Renal pelvis (tissue), 4 donors: ENCODE measurements around the gene MAPKBP1. TPM values are rescaled to one million over a fixed set of nuclear protein-coding genes. Genes with fewer than 3 reads are reported as not detected.

Source experiments
- DNase-seq: peaks from one replicate; pipeline ENCODE4 v3.0.0-alpha.2; 2013
- polyA plus RNA-seq, 3 donors: library from polyadenylated mRNA; unstranded; fragments of 120-200 nt; gene quantifications; one replicate each; pipeline ENCODE4 v1.2.1, GENCODE V29; 2013; ENCODE audit not compliant: insufficient read length in 3 of 3

Gene MAPKBP1
- polyA plus RNA-seq, 3 donors: 11.7 to 19.8 (median 19.2) TPM

DNA sequence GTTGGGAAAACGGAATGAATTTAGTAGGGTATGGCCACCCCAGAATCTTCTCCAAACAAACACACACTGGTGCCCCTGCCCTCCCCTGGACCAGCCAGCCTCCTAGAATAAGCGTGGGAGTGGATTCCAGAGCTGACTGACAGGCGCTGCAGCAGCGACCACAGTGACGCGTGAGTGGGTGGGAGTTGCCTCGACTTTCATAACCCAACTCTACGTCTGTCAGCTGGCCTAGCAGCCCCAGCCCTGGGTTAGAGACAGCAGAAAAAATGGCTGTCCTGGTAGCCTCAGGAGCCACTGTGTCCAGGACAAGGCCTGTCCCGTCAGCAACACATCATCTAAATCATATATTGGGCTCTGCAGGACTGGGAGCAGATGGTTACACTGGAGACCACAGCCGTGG is 74.3 kb downstream of the MAPKBP1 start:
- no peak for DNase-seq

DNA sequence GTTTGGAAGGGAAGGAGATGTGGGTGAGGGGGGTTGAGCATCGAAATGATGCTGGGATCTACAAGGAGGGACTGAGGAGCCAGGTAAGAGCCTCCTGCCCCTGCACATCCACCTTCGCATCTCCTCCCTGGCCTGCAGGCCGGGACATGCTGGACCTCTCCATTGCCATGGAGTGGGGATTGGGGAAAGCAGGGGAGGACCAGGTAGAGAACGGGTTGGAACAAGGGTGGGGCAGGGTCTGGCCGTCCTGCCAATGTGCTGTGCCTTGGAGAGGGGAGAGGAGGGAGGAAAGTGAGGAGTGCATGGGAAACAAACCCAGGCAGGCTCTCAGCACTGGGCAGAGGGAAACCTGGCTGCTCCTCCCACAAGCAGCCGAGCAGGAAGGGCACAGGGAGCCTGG is 74.9 kb downstream of the MAPKBP1 start:
- no peak for DNase-seq

DNA sequence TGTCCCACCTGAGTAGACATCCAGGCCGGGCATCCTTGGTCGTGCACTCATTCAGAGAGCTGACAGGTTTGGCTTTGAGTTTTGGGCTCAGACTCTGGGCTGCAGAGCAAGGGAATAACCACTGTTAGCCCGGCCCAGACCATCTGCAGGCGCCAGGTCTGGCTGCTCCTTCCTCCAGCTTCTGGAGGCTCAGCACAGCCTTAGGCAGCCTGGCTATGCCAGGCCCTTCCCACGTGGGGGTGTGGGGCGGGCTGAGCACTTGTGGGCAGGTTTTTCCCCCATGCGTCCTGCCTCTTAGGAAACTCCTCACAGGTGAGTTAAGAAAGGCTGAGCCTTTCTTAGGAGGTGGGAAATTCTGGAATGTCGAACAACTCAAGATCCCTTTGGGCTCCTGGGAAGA is 75.6 kb downstream of the MAPKBP1 start:
- no peak for DNase-seq

DNA sequence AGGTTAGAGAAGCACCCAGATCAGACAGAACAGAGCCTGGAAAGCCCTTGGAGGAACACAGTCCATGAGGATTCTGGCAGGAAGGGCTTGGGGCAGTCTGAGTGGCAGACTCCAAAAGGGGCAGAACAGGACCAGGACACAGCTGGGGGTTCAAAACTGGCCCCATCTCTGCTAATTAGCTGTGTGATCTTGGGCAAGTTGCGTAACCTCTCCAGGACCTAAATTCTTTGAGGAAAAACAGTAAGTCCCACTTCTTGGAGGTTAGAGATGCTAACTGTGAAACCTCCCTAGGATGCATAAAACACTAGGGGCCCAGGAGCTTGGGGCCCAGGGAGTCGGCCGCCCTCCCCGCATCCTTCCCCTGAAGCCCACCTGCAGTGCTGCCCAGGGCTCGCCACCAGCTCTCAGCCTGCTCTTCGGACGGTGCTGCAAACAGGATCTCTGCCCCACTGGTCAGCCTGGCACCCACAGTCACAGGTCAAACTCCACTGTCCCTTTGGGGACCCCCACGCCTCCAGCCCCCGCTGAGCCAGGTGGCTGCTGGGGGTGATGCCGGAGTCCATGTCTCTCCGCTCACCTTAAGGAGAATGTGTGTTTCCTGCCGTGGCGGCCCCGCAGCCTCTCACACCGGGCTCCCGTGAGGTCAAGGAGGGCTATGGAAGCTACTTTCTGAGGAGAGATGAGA is 76.3 kb downstream of the MAPKBP1 start:
- no peak for DNase-seq

DNA sequence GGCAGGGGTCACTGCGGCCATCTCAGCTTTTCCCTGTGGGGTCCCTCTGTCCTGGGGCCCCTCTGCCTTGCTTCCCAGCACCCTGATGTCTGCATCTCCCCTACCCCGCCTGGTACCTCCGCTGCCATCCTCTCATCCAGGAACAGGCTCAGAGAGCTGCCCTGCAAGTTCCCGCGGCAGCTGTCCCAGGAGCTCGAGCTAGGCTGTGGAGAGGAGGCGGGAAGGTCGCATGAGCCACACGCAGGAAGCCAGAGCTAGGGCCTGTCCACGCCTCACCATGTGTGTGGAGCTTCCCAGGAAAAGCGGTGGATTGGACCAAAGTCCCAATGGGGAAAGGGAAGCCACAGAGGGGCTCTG is 76.9 kb downstream of the MAPKBP1 start:
- DNase-seq: no peak

DNA sequence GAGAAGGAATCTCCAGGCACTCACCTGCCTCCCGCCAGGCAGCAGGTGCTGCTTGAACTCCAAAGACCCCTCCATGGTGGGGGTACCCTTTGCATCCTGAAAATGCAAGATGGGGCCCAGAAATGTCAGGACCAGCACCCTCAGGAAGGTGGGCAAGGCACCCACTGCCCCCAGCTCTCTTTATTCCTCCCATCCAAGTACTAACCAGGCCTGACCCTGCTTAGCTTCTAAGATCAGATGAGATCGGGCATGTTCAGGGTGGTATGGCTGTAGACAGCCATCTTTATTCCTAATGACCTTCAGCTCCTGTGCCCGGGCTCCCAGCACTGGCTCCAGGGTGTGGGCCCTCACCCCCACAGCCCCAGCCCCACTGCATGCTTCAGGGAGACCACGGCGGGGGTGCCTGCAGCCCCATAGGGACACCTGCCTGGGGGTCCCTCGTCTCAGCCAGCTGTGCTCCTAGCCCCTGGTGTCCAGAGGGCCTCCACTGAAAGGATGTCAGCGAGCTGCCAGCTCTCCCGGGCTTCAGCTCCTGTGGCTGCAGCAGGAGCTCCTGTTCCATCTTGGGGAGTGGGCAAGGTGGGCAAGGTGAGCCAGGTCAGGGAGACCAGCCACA is 77.6 kb downstream of the MAPKBP1 start:
- DNase-seq: no peak

DNA sequence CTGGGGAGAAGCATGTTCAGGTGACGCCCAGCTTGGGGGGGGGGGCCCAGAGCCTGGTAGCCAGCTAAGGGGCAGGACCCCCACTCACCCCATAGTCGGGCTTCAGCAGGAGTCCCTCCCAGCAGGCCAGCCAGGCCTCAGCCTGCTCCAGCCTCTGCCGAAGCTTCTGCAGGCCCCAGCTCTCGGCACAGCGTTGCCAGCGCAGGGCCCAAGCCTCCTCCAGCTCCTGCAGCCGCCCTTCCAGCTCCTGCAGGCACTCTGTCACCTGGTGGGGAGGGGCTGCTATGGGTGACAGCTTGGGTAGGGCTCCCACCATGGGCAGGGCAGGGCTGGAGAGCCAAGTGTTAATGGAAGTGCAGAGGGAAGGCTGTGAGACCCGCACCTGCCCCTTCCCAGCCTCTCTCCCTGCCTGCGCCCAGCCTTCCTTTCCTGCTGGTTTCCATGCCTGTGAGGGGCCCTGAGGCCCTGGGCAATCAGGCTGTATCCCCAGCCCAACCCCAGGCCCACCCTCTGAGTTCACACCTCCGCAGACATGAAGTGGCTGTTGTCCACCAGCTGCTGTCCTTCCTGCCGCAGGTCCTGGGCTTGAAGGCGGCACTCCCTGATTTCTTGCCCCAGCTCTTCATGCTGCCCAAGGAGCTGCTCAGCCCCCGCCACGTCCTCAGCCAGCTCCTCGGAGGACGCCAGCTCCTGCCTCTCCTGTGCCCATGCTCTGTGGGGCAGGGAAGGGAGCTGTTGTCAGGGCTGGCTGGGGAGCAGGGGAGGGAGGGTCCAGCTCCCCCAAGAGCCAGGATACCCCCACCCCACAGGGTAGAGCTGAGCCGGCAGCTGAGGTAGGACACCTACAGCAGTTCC is 78.7 kb downstream of the MAPKBP1 start:
- no peak for DNase-seq

DNA sequence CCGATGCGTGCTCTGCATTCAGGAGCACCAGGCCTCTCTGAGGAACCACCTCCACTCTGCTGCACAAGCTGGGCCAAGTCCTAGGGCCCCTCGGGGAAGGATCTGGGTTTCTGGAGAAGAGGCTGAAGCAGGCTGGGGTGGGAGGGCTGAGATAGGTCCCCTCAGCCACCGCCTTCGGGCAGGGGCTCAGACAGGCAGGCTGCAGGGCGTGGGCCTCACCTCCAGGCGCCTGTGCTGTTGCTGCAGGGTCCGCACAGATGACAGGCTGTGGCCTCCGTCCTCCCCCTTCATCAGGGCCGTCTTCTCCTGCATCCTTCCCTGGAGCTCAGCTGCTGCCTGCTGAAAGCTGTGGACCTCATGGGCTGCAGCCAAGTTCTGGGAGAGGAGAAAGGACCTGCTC is 79.5 kb downstream of the MAPKBP1 start:
- DNase-seq: no peak

DNA sequence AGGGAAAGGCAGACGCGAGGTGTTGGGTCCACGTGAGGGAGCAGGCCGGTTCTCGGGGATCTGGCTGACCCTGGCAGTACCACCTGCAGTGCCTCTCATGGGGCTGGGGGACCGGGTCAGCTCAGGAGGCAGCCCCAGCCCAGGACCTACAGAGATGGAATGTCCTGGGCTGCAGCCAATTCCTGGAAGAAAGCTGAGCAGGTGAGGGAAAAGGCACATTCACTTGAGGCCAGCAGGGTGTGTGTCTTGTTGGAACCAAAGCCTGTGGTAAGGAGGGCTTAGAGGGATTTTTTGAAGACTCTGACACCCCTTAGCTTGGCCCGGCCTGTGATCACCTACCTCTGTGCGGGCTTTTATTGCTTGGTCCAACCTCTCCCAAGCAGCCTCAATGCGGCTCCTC is 80.2 kb downstream of the MAPKBP1 start:
- DNase-seq: no peak

DNA sequence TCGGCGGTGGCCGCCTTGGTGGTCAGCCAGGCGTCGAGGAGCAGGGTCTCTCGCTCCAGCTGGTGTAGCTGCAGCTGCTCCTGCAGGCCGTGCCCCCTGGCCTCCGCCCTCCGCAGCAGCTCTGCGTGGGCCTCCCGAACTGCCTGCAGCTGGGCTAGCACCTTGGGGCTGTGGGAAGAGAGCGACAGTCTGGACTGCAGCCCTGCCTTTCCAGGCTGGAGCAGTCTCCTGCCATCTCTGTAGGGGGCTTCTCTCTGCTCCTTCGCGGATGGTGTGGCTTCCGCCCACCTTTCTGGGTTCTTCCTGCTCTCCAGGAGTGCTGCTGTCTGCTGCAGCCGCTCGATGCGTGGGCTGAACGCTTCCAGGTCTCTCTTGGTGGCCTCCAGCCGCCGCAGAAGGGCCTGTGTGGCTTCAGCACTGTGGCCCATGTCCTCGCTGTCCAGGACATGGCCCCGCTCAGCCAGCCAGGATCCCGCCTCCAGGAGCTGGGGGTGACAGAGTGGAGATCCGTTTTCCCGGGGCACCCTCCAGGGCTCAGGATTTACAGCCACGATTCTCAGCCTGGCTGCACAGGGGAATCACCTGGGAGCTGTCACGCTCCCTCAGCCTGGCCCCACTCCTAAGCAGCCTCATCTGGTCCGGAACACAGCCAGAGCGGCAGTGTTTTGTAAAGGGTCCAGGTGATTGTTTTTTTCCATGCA is 81.1 kb downstream of the MAPKBP1 start:
- DNase-seq: peak; percentile 62

DNA sequence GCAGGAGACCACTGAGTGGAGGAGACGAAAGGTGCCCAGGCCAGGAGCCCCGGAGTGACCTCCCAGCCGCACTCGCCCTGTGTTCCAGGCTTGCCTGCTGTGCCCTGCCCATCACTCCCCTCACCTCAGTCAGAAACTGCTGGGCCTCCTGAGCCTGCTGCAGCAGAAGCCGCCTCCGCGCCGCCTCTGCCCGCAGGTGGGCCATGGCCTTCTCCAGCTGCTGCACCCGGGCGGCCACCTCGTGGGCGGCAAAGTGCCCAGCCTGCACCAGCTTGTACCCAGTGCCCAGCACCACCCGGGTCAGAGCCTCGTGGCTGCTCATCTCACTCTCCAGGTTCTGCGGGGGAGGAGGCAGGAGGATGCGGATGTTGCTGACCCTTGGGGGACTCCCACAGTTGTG is 82.0 kb downstream of the MAPKBP1 start:
- no peak for DNase-seq

DNA sequence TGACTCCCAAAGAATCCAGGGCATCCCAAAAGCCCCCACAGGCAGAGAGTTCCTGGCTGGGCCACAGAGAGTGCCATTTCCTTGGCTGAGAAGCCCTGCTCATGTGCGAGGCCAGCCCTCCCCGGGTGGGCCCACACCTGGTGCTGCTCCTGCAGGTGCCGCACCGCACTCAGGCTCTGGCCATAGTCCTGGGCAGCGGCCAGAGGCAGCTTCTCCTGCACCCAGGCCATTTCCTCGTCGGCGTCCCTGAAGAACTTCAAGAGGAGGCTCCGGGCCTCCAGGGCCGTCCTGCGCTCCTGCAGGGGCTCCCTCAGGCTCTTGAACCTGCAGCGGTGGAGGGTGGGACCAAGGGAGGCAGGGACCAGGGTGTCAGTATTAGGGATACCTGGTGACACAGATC is 82.4 kb downstream of the MAPKBP1 start:
- DNase-seq: no peak

DNA sequence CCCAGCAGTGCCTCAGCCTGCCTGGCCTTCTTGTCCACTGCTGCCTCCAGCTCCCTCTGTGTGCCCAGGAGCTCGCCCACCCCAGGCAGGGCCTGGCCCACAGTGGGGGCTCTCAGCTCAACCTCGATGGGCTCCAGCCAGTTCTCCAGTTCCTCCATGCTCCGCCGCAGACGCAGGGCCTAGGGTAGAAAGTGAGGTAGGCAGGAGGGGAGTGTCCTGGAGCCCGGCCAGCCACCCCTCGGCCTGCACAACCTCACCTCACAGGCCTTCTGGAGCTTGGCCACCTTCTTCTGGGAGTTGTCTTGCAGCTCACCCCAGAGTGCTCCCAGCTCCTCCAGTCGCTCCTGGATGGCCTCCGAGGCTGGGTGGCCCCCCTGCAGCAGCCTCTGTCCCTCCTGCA is 83.0 kb downstream of the MAPKBP1 start:
- DNase-seq: no peak

DNA sequence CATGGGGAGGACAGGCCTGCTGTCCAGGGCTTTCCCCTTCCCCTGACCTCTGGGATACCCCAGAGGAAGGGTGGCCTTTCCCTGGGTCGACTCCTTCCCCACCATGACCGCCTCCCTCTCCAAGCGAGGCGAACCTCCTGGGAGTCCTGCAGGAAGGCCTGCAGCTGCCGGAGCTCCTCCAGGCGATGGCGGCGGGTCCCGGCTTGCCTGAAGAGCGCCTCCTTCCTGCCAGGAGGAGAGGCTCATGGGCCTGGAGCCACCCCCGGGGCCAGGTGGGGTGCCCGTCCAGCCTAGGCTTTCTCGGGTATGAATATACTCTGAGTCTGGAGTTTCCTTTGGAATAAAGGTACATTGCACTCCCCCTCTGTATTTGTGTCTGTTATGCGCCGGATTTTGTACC is 84.5 kb downstream of the MAPKBP1 start:
- no peak for DNase-seq

DNA sequence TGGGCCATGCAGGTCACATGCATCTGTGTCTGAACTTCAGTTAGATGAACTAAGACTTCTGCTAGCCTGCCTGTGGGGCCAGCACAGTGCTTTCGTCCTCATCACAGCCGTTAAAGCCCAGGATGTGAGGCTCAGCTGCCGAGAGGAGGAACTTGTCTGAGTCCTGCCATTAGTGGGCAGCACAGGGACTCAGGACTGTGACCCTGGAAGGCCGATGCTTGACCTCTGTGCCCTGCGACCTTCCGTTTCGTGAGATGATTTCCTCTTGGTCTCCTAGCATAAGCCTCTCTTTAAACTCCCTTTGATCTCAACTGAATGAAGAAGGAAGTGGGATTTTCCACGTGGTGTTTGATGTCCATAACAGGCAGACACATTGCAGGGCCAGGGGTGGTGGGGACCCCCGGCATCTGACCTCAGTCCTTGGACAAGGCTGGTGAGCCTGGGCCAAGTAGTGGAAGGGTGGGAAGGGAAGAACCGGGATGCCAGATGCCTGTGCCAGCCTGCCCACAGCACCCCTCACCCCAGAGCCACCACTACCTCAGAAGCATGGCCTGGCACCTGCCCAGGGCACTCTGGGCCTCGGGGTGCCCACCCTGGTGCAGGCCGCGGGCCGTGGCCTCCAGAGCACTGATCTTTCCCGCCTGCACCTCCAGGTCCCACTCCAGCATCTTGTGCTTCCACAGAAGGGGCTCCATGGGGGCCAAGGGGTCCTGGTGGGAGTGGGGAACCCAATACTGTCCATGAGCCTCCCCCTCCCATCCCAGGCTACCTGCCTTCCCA is 86.0 kb downstream of the MAPKBP1 start:
- DNase-seq: no peak

DNA sequence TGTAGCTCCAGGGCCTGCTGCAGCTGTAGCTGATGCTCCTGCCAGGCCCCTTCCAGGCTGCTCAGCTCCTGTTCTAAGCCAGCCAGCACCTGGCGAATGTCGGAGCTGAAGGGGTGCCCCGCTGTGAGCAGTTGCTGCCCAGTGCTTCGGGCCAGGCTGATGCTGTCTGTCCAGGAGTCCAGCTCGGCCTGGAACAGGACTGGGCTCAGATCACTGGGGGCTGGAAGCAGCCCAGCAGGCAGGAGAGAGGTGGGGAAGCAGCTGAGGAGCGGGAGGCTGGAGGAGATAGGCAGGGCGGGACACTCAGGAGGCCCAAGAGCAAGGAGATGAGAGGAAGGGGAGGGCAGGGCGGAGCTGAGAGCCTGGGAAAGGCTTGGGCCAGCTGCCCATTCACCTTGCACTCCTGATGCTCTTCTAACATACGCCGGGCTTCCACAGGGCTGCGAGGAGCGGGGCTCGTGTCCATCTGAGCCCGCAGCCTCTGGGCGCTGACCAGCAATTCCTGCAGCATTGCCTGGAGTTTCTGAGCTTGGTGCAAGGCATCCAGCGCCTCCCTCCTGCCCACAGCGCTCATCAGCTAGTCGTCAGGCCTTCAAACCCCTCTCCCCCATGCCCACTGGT is 87.6 kb downstream of the MAPKBP1 start:
- no peak for DNase-seq

DNA sequence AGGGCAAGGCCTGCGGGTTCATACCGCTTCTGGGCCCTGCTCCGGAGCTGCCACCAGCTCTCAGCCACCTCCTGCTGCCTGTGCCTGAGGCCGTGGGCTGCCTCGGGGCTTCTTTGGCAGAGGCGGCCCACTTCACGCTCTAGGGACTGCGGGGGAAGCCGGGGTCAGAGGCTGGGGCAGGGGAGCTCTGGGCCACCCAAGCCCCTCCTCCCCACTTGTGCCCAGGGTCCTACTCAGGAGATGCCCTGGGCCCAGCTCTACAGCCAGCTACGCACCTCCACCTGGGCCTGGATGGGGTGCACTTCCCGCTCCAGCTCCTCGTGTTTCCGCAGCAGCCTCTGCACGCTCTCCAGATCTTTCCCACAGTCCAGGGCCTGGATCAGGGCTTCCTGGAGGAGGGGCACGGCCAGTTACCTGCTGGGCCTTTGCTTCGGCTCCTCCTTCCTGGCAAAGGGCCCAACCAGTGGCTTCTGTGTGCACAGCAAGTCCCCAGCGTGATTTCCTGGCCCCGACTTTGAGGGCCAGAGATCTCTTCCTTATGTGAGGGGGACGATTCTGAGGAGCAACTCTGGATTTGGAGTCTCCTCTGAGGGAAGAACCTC is 88.3 kb downstream of the MAPKBP1 start:
- no peak for DNase-seq

DNA sequence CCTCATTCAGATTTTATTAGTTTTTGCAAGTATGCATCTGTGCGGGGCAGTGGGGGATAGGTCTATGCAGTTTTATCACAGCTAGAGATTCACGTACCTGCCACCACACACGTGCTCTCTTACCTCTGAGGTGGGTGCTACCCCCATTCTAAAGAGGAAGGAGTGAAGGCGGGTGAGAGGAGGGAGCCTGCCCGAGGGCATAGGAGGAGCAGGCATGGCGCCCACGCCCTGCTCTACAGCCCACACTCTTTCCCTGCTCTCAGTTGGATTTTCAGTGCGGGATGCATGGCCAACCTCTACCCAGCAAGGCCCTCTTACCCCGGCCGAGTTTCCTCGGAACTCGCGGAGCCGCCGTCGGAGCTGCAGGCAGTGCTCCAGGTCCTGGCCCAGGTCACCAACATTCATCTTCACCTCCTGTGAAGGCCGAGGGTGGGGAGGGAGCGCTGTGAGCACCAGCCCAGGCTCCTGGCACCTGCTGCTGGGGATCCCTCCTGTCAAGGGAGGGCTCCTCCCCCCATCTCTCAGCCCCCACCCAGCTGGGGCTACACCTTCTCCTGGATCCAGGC is 91.3 kb downstream of the MAPKBP1 start:
- DNase-seq: no peak

DNA sequence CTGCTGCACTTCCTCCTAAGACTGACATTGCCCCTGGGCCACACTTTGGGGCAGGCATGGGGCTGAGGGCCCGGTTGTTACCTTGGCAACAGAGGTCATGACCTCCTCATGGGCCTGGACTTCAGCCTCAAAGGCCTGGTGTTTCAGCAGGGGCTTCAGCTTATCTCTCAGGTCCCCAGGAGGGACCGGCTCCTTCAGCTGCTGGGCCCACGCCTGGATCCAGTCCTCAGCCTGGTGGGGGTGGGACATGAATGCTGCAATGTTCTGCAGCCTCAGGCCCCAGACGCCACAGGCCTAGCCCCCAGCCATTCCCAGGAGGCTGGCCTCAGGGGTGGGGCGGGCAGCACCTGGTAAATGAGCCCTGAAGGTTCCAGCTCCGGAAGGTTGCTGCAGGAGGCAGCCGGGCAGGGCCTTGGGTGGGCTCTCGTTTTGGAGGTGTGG is 92.0 kb downstream of the MAPKBP1 start:
- no peak for DNase-seq

DNA sequence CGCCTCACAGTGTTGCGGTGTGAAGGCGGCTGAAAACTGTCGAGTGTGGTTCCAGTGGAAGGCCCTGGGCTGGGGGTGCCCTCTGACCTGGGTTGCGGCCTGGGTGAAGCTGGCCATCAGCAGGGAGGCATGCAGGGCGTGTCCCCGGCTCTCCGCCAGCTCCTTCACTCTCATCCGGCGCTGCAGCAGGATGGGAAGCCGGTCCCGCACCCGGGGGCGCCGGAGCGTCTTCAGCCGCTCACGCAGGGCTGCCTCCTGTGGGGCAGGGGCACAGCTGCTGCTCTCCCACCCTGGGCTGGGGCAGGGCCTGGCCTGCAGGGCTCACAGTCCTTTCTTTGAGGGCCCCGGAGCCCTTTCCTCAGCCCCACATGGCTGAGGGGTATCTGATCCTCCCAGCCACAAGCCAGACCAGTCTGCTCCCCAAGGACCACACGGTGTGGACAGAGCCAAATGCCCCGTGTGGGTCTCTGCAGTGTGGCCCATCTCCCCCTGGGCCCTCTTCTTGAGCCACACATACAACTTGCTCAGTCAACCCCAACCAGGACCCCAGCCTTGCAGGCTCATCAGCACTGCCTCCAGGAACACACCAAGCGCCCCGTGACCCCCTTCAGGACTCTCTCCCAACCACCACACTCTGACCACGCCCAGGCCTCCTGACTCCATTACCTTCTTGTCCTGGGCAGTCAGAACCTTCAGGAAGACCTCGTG is 92.7 kb downstream of the MAPKBP1 start:
- no peak for DNase-seq
